Neural cell (in vitro differentiated cells): ENCODE results near the gene CACNA2D4. TPM values are rescaled to one million over a fixed set of nuclear protein-coding genes. Genes with fewer than 3 reads are reported as not detected.

Experiments
- H2AFZ ChIP-seq: fragments of 200-600, 300-800 bp; sonication (generic), shearing (Covaris generic); 2 replicates; pipeline ENCODE4 v1.6.0; 2014; ENCODE audit warnings: low read depth, mild to moderate bottlenecking, antibody characterized with exemption, low read length, moderate library complexity
- H3F3A ChIP-seq: fragments of 200-600 bp; shearing (Covaris generic); 2 replicates; pipeline ENCODE4 v1.6.1; 2016; ENCODE audit warnings: mild to moderate bottlenecking, moderate library complexity, mixed read lengths, antibody characterized with exemption, low read length; ENCODE audit not compliant: insufficient read depth, poor library complexity, severe bottlenecking
- H3K27ac ChIP-seq: fragments of 200-600, 300-800 bp; sonication (generic), shearing (Covaris generic); 2 replicates; pipeline ENCODE4 v1.5.1; 2014; ENCODE audit warnings: mild to moderate bottlenecking, low read length, moderate library complexity
- H3K27me3 ChIP-seq: fragments of 300-800, 200-600 bp; sonication (generic), shearing (Covaris generic); 2 replicates; pipeline ENCODE4 v1.6.0; 2014; ENCODE audit warnings: mild to moderate bottlenecking, low read depth, low read length, moderate library complexity; ENCODE audit not compliant: insufficient read depth
- H3K36me3 ChIP-seq: fragments of 300-800, 200-600 bp; sonication (generic), shearing (Covaris generic); 2 replicates; pipeline ENCODE4 v1.5.1; 2014; ENCODE audit warnings: mild to moderate bottlenecking, antibody characterized with exemption, low read length, moderate library complexity; ENCODE audit not compliant: insufficient read depth
- H3K4me2 ChIP-seq: fragments of 300-800, 200-600 bp; sonication (generic), shearing (Covaris generic); 2 replicates; pipeline ENCODE4 v1.6.0; 2014; ENCODE audit warnings: mild to moderate bottlenecking, low read length
- H3K4me3 ChIP-seq: fragments of 300-800, 200-600 bp; sonication (generic), shearing (Covaris generic); 2 replicates; pipeline ENCODE4 v1.5.1; 2014; ENCODE audit warnings: mild to moderate bottlenecking, low read length, moderate library complexity
- H3K79me2 ChIP-seq: fragments of 200-600 bp; shearing (Covaris generic); replicated peaks from 2 replicates; pipeline ENCODE4 v1.6.0; 2014; ENCODE audit warnings: mild to moderate bottlenecking, low read length, moderate library complexity; ENCODE audit not compliant: insufficient read depth
- H3K9ac ChIP-seq: fragments of 300-800, 200-600 bp; sonication (generic), shearing (Covaris generic); 2 replicates; pipeline ENCODE4 v1.6.1; 2016; ENCODE audit warnings: mild to moderate bottlenecking, low read length, mixed read lengths
- H3K9me2 ChIP-seq: fragments of 200-600 bp; shearing (Covaris generic); 2 replicates; pipeline ENCODE4 v1.6.1; 2016; ENCODE audit warnings: mild to moderate bottlenecking, low read length, mixed read lengths; ENCODE audit not compliant: insufficient read depth
- H3K9me3 ChIP-seq: fragments of 200-600, 300-800 bp; sonication (generic), shearing (Covaris generic); 2 replicates; pipeline ENCODE4 v1.6.1; 2016; ENCODE audit warnings: mild to moderate bottlenecking, mixed run types, low read length, moderate library complexity, mixed read lengths
- H4K20me1 ChIP-seq: fragments of 200-600 bp; shearing (Covaris generic); 2 replicates; pipeline ENCODE4 v1.6.1; 2016; ENCODE audit warnings: mild to moderate bottlenecking, mixed run types; ENCODE audit not compliant: insufficient read depth
- EP300 ChIP-seq: fragments of 450-650 bp; conservative IDR thresholded peaks from 2 replicates; pipeline ENCODE4 v1.6.1; 2014; ENCODE audit warnings: antibody characterized with exemption, mild to moderate bottlenecking, moderate library complexity; ENCODE audit not compliant: poor library complexity, severe bottlenecking
- EZH2 ChIP-seq: fragments of 200-600, 300-800 bp; shearing (Covaris generic), sonication (generic); IDR thresholded peaks from 2 replicates; pipeline ENCODE4 v1.6.1; 2014; ENCODE audit warnings: antibody characterized with exemption, low read length, borderline replicate concordance, mild to moderate bottlenecking; ENCODE audit not compliant: insufficient read depth, poor library complexity, severe bottlenecking
- MXI1 ChIP-seq: fragments of 450-650 bp; conservative IDR thresholded peaks from 2 replicates; pipeline ENCODE4 v1.6.1; 2014; ENCODE audit warnings: antibody characterized with exemption, mild to moderate bottlenecking; ENCODE audit not compliant: poor library complexity, severe bottlenecking
- POLR2AphosphoS5 ChIP-seq: IDR thresholded peaks from 2 replicates; pipeline ENCODE4 v1.6.1; 2012
- RAD21 ChIP-seq: fragments of 450-650 bp; conservative IDR thresholded peaks from 2 replicates; pipeline ENCODE4 v1.6.1; 2014; ENCODE audit warnings: antibody characterized with exemption, mild to moderate bottlenecking, moderate library complexity
- SMC3 ChIP-seq: fragments of 450-650 bp; conservative IDR thresholded peaks from 2 replicates; pipeline ENCODE4 v1.6.1; 2014; ENCODE audit warnings: antibody characterized with exemption, mild to moderate bottlenecking, moderate library complexity; ENCODE audit not compliant: poor library complexity
- TAF1 ChIP-seq: IDR thresholded peaks from 2 replicates; pipeline ENCODE4 v1.6.1; 2012; ENCODE audit warnings: low read depth
- polyA plus RNA-seq: library from polyadenylated mRNA; depleted of rRNA; stranded (reverse); fragments of >200 nt; gene quantifications from 2 replicates; pipeline ENCODE4 v1.2.3, GENCODE V29; 2014
- TF ChIP-seq, protein P1 (sequence below): IDR thresholded peaks from 2 replicates; pipeline ENCODE4 v1.6.1; 2012; ENCODE audit warnings: borderline replicate concordance
- TF ChIP-seq, protein P2 (sequence below): fragments of 450-650 bp; IDR thresholded peaks from 2 replicates; pipeline ENCODE4 v1.5.1; 2014; ENCODE audit warnings: antibody characterized with exemption, mild to moderate bottlenecking, moderate library complexity; ENCODE audit not compliant: poor library complexity, severe bottlenecking

CACNA2D4 gene
- polyA plus RNA-seq, 1 donor from 2014 or later = not detected

DNA sequence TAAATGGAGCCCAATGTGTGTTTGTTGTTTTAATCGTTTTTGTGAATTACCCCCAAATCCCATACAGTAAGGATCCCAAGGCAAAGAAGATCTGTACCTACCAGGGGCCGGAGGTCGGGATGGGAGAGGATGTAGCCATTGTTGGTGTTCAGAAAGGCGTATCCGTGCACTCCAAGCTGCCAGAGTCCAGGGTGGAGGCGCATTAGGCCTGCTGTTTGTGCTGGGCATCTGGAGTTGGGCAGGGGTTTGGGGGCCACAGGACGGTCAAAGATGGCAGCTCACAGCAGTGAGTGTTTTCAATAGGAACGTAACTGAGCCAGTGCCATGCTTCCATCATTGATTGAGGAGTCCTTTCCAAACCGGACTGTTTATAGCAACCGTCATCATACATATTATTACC is 40.2 kb downstream of the CACNA2D4 start:
- Histone ChIP-seq H3K27ac (no peak overlapping the region), H4K20me1 (no peaks in the 10 kb centered on the region), H3F3A (no peaks in the 10 kb centered on the region), H3K27me3 (no peaks in the 10 kb centered on the region), H3K9ac (no peak overlapping the region), H3K9me2 (no peaks in the 10 kb centered on the region), H3K4me3 (no peak overlapping the region), H3K36me3 (no peaks in the 10 kb centered on the region), H3K4me2 (no peak overlapping the region), H3K79me2 (no peaks in the 10 kb centered on the region), H3K9me3 (no peaks in the 10 kb centered on the region), H2AFZ (no peak overlapping the region)
- TF ChIP-seq EP300 (no peak), POLR2AphosphoS5 (no peak), SMC3 (no peak), RAD21 (no peak), MXI1 (no peak), EZH2 (no peak), TAF1 (no peak)
- TF ChIP-seq, protein P1, sequence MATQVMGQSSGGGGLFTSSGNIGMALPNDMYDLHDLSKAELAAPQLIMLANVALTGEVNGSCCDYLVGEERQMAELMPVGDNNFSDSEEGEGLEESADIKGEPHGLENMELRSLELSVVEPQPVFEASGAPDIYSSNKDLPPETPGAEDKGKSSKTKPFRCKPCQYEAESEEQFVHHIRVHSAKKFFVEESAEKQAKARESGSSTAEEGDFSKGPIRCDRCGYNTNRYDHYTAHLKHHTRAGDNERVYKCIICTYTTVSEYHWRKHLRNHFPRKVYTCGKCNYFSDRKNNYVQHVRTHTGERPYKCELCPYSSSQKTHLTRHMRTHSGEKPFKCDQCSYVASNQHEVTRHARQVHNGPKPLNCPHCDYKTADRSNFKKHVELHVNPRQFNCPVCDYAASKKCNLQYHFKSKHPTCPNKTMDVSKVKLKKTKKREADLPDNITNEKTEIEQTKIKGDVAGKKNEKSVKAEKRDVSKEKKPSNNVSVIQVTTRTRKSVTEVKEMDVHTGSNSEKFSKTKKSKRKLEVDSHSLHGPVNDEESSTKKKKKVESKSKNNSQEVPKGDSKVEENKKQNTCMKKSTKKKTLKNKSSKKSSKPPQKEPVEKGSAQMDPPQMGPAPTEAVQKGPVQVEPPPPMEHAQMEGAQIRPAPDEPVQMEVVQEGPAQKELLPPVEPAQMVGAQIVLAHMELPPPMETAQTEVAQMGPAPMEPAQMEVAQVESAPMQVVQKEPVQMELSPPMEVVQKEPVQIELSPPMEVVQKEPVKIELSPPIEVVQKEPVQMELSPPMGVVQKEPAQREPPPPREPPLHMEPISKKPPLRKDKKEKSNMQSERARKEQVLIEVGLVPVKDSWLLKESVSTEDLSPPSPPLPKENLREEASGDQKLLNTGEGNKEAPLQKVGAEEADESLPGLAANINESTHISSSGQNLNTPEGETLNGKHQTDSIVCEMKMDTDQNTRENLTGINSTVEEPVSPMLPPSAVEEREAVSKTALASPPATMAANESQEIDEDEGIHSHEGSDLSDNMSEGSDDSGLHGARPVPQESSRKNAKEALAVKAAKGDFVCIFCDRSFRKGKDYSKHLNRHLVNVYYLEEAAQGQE = no peak

DNA sequence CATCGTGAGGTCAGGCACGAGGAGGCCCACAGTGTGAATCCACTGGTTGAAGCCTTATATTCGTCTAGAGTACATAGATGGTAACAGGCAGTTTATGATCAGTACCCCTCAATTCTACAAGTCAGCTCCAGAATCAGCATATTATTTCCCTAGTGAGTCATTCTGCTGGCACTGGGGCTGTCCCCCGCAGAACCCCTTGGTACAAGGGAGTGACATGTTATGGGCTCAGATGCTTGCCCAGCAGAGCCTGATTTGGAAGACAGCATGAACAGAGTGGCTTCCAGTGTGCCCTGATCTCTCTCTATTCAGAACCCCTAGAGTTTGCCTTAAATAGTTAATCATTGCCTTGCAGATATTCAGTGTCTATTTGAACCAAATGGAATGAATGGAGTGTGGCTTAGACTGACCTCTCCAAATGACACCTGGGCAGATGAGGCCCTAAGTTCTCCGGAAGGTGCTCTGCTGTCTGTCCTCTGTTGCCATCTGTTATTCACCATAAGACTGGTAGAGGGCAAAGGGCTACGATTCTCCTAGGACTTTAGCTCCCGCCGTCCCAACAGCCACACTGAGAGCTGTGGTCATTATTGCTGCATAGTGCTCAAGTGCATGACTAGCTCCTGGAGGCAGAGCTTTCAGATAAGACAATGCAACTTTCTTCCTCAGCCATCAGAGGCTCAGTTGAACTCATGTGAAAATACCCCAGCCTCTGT is 41.1 kb downstream of the CACNA2D4 start:
- no peaks in the 10 kb centered on the region for H3F3A ChIP-seq
- no peaks in the 10 kb centered on the region for H3K9me2 ChIP-seq
- no peak overlapping the region for H3K4me2 ChIP-seq
- no peaks in the 10 kb centered on the region for H3K27me3 ChIP-seq
- no peaks in the 10 kb centered on the region for H3K36me3 ChIP-seq
- no peaks in the 10 kb centered on the region for H4K20me1 ChIP-seq
- TF ChIP-seq RAD21 (no peak), EP300 (no peak), TAF1 (no peak), SMC3 (no peak), EZH2 (no peak), MXI1 (no peak), POLR2AphosphoS5 (no peak)
- TF ChIP-seq, protein P2, sequence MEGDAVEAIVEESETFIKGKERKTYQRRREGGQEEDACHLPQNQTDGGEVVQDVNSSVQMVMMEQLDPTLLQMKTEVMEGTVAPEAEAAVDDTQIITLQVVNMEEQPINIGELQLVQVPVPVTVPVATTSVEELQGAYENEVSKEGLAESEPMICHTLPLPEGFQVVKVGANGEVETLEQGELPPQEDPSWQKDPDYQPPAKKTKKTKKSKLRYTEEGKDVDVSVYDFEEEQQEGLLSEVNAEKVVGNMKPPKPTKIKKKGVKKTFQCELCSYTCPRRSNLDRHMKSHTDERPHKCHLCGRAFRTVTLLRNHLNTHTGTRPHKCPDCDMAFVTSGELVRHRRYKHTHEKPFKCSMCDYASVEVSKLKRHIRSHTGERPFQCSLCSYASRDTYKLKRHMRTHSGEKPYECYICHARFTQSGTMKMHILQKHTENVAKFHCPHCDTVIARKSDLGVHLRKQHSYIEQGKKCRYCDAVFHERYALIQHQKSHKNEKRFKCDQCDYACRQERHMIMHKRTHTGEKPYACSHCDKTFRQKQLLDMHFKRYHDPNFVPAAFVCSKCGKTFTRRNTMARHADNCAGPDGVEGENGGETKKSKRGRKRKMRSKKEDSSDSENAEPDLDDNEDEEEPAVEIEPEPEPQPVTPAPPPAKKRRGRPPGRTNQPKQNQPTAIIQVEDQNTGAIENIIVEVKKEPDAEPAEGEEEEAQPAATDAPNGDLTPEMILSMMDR = no peak
- TF ChIP-seq, protein P1 = no peak
- H3K79me2 ChIP-seq = no peaks in the 10 kb centered on the region
- H3K9me3 ChIP-seq = no peaks in the 10 kb centered on the region
- H2AFZ ChIP-seq = no peak overlapping the region
- no peak overlapping the region for H3K27ac ChIP-seq
- H3K9ac ChIP-seq = no peak overlapping the region
- H3K4me3 ChIP-seq = no peak overlapping the region
